Testis (tissue), 3 donors: ENCODE data around the gene DHFR. TPM values are rescaled to one million over a fixed set of nuclear protein-coding genes. Genes with fewer than 3 reads are reported as not detected.

Experiments
- DNase-seq: peaks from one replicate; pipeline ENCODE4 v3.0.0-alpha.2; 2019
- H3K27ac ChIP-seq, 2 donors: fragments of 200-600 bp; sonication (generic); one replicate each; pipeline ENCODE4 v1.5.1; 2019
- H3K27me3 ChIP-seq: fragments of 200-600 bp; sonication (generic); one replicate; pipeline ENCODE4 v1.5.1; 2019
- H3K36me3 ChIP-seq: fragments of 200-600 bp; sonication (generic); one replicate; pipeline ENCODE4 v1.5.1; 2017; ENCODE audit warnings: low read depth; ENCODE audit errors: missing control alignments
- H3K4me1 ChIP-seq: fragments of 200-600 bp; sonication (generic); one replicate; pipeline ENCODE4 v1.5.1; 2019
- H3K4me3 ChIP-seq, 2 donors: fragments of 200-600 bp; sonication (generic); one replicate each; pipeline ENCODE4 v1.5.1; 2017 to 2019
- H3K9me3 ChIP-seq: fragments of 200-600 bp; sonication (generic); one replicate; pipeline ENCODE4 v1.5.1; 2017
- POLR2A ChIP-seq: fragments of 450-650 bp; IDR thresholded peaks from one replicate; pipeline ENCODE4 v1.6.1; 2017; ENCODE audit warnings: antibody characterized with exemption, mild to moderate bottlenecking, moderate library complexity
- WGBS, 2 donors: methylation state at CpG; one replicate each; pipeline ENCODE4 v1.1.5; 2018; 5-methylcytosine and 5-hydroxymethylcytosine counted together
- intact Hi-C: fragments of 100-400 bp; cut with DNase I; formaldehyde crosslinking; loops from one replicate; pipeline ENCODE4 v1.15.1; 2023; ENCODE audit warnings: low total_unique reads
- polyA plus RNA-seq: library from polyadenylated mRNA; stranded (reverse); fragments of 350-450 nt; fragmentation: Illumina TruSeq; extraction: RNeasy Lipid Tissue Mini Kit (QIAGEN cat#74804); gene quantifications from one replicate; pipeline ENCODE4 v1.2.3, GENCODE V29; 2014; ENCODE audit warnings: low read depth, low replicate concordance; ENCODE audit not compliant: insufficient read depth
- total RNA-seq, 2 donors: library from RNA; depleted of rRNA; stranded (reverse); fragments of >200 nt; gene quantifications; one replicate each; pipeline ENCODE4 v1.2.3, GENCODE V29; 2016
- TF ChIP-seq, protein P1 (sequence below), 3 experiments: fragments of 450-650 bp in 2 of 3; fragments of 200-600 bp in 1 of 3; sonication (generic) in 1 of 3; IDR thresholded peaks; one replicate each; pipeline ENCODE4 v1.5.1; 2016 to 2019; ENCODE audit warnings: antibody characterized with exemption in 3 of 3, mild to moderate bottlenecking in 2 of 3, moderate library complexity in 1 of 3

DHFR gene
- total and polyA plus RNA-seq, 3 donors from 2014 or later: 16.8 to 35.2 (median 18.0) TPM

GRCh38 chr5:80689627-80690026 lies 34.8 kb upstream of the DHFR start:
- 64 to 71% methylated on average over 4 of the region's 4 CpGs for WGBS, 2 donors
- DNase-seq: no peak
- Histone ChIP-seq H3K9me3 (no peaks in the 10 kb centered on the region), H3K4me1 (no peaks in the 10 kb centered on the region), H3K36me3 (no peaks in the 10 kb centered on the region), H3K4me3 (no peak overlapping the region), H3K27me3 (no peaks in the 10 kb centered on the region), H3K27ac (no peak overlapping the region)
- intact Hi-C loops: loop anchor here (10.0 kb wide), 1 partner anchor 505 kb away; no protein-coding TSS in a partner anchor
- TF ChIP-seq, protein P1, sequence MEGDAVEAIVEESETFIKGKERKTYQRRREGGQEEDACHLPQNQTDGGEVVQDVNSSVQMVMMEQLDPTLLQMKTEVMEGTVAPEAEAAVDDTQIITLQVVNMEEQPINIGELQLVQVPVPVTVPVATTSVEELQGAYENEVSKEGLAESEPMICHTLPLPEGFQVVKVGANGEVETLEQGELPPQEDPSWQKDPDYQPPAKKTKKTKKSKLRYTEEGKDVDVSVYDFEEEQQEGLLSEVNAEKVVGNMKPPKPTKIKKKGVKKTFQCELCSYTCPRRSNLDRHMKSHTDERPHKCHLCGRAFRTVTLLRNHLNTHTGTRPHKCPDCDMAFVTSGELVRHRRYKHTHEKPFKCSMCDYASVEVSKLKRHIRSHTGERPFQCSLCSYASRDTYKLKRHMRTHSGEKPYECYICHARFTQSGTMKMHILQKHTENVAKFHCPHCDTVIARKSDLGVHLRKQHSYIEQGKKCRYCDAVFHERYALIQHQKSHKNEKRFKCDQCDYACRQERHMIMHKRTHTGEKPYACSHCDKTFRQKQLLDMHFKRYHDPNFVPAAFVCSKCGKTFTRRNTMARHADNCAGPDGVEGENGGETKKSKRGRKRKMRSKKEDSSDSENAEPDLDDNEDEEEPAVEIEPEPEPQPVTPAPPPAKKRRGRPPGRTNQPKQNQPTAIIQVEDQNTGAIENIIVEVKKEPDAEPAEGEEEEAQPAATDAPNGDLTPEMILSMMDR (IDR thresholded peaks at IDR 0.05): no peak
- TF ChIP-seq POLR2A: no peak

DNA sequence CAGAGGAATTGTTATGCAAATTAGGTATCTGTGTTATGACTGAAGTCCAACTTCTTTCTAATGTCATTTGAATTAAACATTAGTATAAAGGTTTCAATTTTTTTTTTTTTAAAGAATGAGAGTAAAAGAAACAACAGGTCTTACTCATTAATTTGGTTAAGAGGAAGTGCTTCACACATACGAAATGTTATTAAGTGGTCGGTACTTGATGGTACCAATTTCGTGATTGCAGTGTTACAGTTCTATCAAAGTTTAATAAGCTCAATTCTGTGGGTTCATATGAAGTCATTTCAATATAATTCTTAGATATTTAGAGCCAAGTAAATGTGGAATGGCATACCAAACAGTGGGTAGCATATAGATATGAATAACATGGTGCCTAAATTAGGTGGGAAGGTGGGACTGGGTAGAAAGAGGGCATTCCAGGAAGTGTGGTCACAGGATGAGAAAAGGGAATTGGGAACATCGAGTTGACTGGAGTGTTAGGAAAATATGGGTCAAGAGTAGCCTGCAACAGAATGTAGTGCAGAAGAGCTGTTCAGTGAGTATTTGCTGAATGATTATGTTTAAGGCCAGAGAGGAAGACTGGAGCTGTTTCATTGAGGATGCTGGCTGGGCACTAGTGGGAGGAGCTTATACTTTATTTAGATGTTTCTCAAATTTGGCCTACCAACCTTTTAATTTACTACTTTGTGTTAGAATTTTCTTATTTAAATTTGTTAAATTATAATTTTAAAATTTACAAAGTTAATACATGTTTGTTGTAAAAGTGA lies 34.1 kb upstream of the DHFR start:
- Histone ChIP-seq H3K9me3 (no peaks in the 10 kb centered on the region), H3K36me3 (no peaks in the 10 kb centered on the region), H3K4me1 (no peaks in the 10 kb centered on the region), H3K27ac (no peak overlapping the region), H3K27me3 (no peaks in the 10 kb centered on the region), H3K4me3 (no peak overlapping the region)
- intact Hi-C loops: loop anchor here (10.0 kb wide), 1 partner anchor 506 kb away; no protein-coding TSS in a partner anchor
- TF ChIP-seq, protein P1 (IDR thresholded peaks at IDR 0.05): no peak
- no peak for TF ChIP-seq POLR2A
- DNase-seq: no peak
- 83 to 93% methylated on average over 4 of the region's 4 CpGs for WGBS, 2 donors

DNA sequence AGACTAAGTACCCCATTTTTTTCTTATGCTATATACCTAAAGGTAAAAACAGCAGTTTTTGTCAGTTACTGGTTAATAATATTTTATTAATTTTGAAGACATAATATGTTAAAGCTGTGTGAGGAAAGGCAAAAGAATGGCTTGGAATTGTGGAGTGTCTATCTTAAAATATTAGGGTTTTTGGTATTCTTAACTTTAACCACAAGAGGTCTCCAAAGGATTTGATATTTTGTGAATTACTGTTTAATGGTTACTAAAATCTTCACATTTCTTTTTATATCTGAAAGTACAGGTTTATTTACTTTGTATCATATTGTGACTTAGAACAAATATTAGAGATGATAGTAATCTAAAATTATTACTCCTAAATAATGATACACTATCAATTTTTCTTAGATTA lies 32.0 kb upstream of the DHFR start:
- Histone ChIP-seq H3K27me3 (no peaks in the 10 kb centered on the region), H3K9me3 (no peaks in the 10 kb centered on the region), H3K4me3 (no peak overlapping the region), H3K27ac (no peak overlapping the region), H3K4me1 (no peaks in the 10 kb centered on the region), H3K36me3 (no peaks in the 10 kb centered on the region)
- no peak for DNase-seq
- intact Hi-C loops: loop anchor here (10.0 kb wide), 1 partner anchor 508 kb away; no protein-coding TSS in a partner anchor
- no peak for TF ChIP-seq POLR2A
- TF ChIP-seq, protein P1 (IDR thresholded peaks at IDR 0.05): peak in 2 of 3 experiments; percentile 28 to 46

- TF ChIP-seq, protein P1 (IDR thresholded peaks at IDR 0.05): no peak
- TF ChIP-seq POLR2A: no peak
- Histone ChIP-seq H3K27ac (no peak overlapping the region), H3K4me1 (no peaks in the 10 kb centered on the region), H3K36me3 (peaks cover 3% of the 10 kb centered on the region), H3K9me3 (no peaks in the 10 kb centered on the region), H3K4me3 (no peak overlapping the region), H3K27me3 (no peaks in the 10 kb centered on the region)
- DNase-seq: no peak
- 69 to 77% methylated on average over 6 of the region's 6 CpGs for WGBS, 2 donors
- intact Hi-C loops: no loop called here
Measured at GRCh38 chr5:80676706-80677105, 21.9 kb upstream of the DHFR start.
